ENCODE results near the gene GAPDHS. TPM values are rescaled to one million over a fixed set of nuclear protein-coding genes. Genes with fewer than 3 reads are reported as not detected.

Gene GAPDHS
- total and polyA plus RNA-seq, 2 donors (not counting 1 experiment from before 2014, with no cell fraction given) = not detected

DNA sequence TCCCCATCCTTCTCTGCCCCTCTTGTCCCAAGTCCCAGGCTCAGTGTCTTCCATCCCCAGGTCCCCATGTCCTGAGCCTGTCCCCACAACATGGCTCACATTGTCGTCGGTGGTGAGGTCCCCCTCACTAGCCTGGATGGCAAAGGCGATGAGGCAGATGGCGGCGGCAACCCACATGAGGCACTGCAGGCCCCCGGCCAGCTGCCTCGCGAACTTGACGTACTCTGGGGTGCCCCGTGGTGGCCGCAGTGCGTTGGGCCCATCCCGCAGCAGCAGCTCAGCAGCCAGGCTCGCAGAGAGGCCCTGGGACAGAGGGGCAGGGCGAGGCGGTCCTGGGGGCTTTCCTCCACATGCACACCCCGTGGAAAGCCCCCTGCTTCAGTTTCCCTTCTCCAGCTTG, 29.1 kb downstream of the GAPDHS start:
- Histone ChIP-seq H3K36me3 (replicated peaks in 1 of 2; ENCODE audit: control extremely low read depth in 1 of 2, control insufficient read depth in 1 of 2, extremely low read depth in 1 of 2, insufficient read depth in 2 of 2, low read length in 1 of 2) (no peaks in the 10 kb centered on the region), H3K9me3 (ENCODE audit: control extremely low read depth in 1 of 3, control insufficient read depth in 2 of 3, insufficient read depth in 1 of 3, low read length in 2 of 3) (peaks cover 0 to 14% (median 0%) of the 10 kb centered on the region in 3 donors), H2AFZ (ENCODE audit: insufficient read depth, low read depth, low read length, poor library complexity, severe bottlenecking) (no peak overlapping the region), H3K4me3 (ENCODE audit: control extremely low read depth in 1 of 5, extremely low read depth in 1 of 5, insufficient read depth in 1 of 5, low read depth in 2 of 5, low read length in 4 of 5) (no peak overlapping the region), H3K9ac (ENCODE audit: low read length) (no peak overlapping the region), H3K27me3 (replicated peaks in 1 of 4; ENCODE audit: control extremely low read depth in 1 of 4, control insufficient read depth in 3 of 4, insufficient read depth in 4 of 4, low read length in 3 of 4) (peaks cover 0 to 42% (median 10%) of the 10 kb centered on the region in 4 experiments), H3K27ac (ENCODE audit: low read length in 2 of 2) (no peak overlapping the region), H3K79me2 (ENCODE audit: control insufficient read depth, insufficient read depth, low read length) (no peaks in the 10 kb centered on the region), H4K20me1 (ENCODE audit: control insufficient read depth, insufficient read depth, low read length, poor library complexity, severe bottlenecking) (no peaks in the 10 kb centered on the region), H3K4me2 (replicated peaks; ENCODE audit: low read depth, low read length, poor library complexity, severe bottlenecking) (no peak overlapping the region), H3K4me1 (ENCODE audit: control insufficient read depth in 2 of 2, insufficient read depth in 2 of 2, low read length in 2 of 2) (peaks cover 23% of the 10 kb centered on the region in 2 donors)
- Mint-ChIP-seq H3K27ac (no peak overlapping the region), H3K27me3 (peaks cover 47% of the 10 kb centered on the region), H3K4me1 (peaks cover 20% of the 10 kb centered on the region), H3K9me3 (ENCODE audit: insufficient read depth) (no peaks in the 10 kb centered on the region), H3K4me3 (no peak overlapping the region)
- no peak for DNase-seq
- WGBS (ENCODE audit: insufficient coverage) = 70% methylated on average over 17 of the region's 17 CpGs
- ATAC-seq (ENCODE audit: low read depth) = no peak
- POLR2A ChIA-PET = no interaction called here
- TF ChIP-seq, protein P1, sequence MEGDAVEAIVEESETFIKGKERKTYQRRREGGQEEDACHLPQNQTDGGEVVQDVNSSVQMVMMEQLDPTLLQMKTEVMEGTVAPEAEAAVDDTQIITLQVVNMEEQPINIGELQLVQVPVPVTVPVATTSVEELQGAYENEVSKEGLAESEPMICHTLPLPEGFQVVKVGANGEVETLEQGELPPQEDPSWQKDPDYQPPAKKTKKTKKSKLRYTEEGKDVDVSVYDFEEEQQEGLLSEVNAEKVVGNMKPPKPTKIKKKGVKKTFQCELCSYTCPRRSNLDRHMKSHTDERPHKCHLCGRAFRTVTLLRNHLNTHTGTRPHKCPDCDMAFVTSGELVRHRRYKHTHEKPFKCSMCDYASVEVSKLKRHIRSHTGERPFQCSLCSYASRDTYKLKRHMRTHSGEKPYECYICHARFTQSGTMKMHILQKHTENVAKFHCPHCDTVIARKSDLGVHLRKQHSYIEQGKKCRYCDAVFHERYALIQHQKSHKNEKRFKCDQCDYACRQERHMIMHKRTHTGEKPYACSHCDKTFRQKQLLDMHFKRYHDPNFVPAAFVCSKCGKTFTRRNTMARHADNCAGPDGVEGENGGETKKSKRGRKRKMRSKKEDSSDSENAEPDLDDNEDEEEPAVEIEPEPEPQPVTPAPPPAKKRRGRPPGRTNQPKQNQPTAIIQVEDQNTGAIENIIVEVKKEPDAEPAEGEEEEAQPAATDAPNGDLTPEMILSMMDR (IDR thresholded peaks at IDR 0.05) = no peak
- no peak for TF ChIP-seq EZH2 (IDR thresholded peaks at IDR 0.05; ENCODE audit: borderline replicate concordance, insufficient read depth, low read depth, low read length, poor library complexity, severe bottlenecking)
- CTCF ChIA-PET = no interaction called here
- intact Hi-C loops (cut with micrococcal nuclease) = no loop called here

DNA sequence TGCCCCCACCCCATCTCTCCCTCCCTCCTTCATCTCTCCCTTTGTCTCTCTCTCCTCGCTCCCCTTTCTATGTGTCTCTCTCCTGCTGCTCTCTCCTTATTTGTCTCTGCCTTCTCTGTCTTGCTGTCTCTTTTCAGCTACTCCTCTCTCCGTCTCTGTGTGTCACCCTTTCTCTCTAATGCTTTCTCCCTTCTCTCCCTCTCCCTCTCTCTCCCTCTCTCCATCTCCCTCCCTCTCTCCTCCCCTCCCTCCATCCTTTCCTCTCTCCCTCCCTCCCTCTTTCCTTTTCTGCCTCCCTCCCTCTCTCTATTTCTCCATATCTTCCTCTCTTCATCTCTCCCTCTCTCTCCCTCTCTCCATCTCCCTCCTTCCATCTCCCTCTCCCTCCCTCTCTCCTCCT, 29.5 kb downstream of the GAPDHS start:
- Histone ChIP-seq H3K4me2 (replicated peaks; ENCODE audit: low read depth, low read length, poor library complexity, severe bottlenecking) (no peak overlapping the region), H2AFZ (ENCODE audit: insufficient read depth, low read depth, low read length, poor library complexity, severe bottlenecking) (no peak overlapping the region), H3K4me3 (ENCODE audit: control extremely low read depth in 1 of 5, extremely low read depth in 1 of 5, insufficient read depth in 1 of 5, low read depth in 2 of 5, low read length in 4 of 5) (no peak overlapping the region), H3K36me3 (replicated peaks in 1 of 2; ENCODE audit: control extremely low read depth in 1 of 2, control insufficient read depth in 1 of 2, extremely low read depth in 1 of 2, insufficient read depth in 2 of 2, low read length in 1 of 2) (no peaks in the 10 kb centered on the region), H3K27ac (ENCODE audit: low read length in 2 of 2) (no peak overlapping the region), H3K4me1 (ENCODE audit: control insufficient read depth in 2 of 2, insufficient read depth in 2 of 2, low read length in 2 of 2) (peaks cover 19 to 20% of the 10 kb centered on the region in 2 donors), H3K9ac (ENCODE audit: low read length) (no peak overlapping the region), H4K20me1 (ENCODE audit: control insufficient read depth, insufficient read depth, low read length, poor library complexity, severe bottlenecking) (no peaks in the 10 kb centered on the region), H3K27me3 (replicated peaks in 1 of 4; ENCODE audit: control extremely low read depth in 1 of 4, control insufficient read depth in 3 of 4, insufficient read depth in 4 of 4, low read length in 3 of 4) (peaks cover 0 to 38% (median 10%) of the 10 kb centered on the region in 4 experiments), H3K9me3 (ENCODE audit: control extremely low read depth in 1 of 3, control insufficient read depth in 2 of 3, insufficient read depth in 1 of 3, low read length in 2 of 3) (peaks cover 0 to 14% (median 0%) of the 10 kb centered on the region in 3 donors), H3K79me2 (ENCODE audit: control insufficient read depth, insufficient read depth, low read length) (no peaks in the 10 kb centered on the region)
- Mint-ChIP-seq H3K27ac (no peak overlapping the region), H3K4me3 (no peak overlapping the region), H3K27me3 (peaks cover 48% of the 10 kb centered on the region), H3K9me3 (ENCODE audit: insufficient read depth) (no peaks in the 10 kb centered on the region), H3K4me1 (peaks cover 19% of the 10 kb centered on the region)
- TF ChIP-seq, protein P1 (IDR thresholded peaks at IDR 0.05) = no peak
- TF ChIP-seq EZH2 (IDR thresholded peaks at IDR 0.05; ENCODE audit: borderline replicate concordance, insufficient read depth, low read depth, low read length, poor library complexity, severe bottlenecking) = no peak
- ChIA-PET CTCF (no interaction called here), POLR2A (no interaction called here)
- no peak for DNase-seq
- intact Hi-C loops (cut with micrococcal nuclease) = no loop called here
- no peak for ATAC-seq (ENCODE audit: low read depth)
- 67% methylated on average over 2 of the region's 2 CpGs for WGBS (ENCODE audit: insufficient coverage)

Data from B cell (primary cell).